HK-2 (cell line): Measurements from ENCODE around the gene RBMXL3.

Experiments used
- DNase-seq: peaks from one replicate; pipeline ENCODE4 v3.0.0-alpha.2; 2018; ENCODE audit not compliant: unreplicated experiment

Gene RBMXL3

GRCh38 chrX:115233497-115234455 lies 44.6 kb downstream of the RBMXL3 start, which contains the start of gene LRCH2:
LRCH2 (minus strand) TSS chrX:115234096; CDS start chrX:115234041, 55 bp downstream.
- DNase-seq = peak; percentile 45

- no peak for DNase-seq
Measured at GRCh38 chrX:115234461-115234860, 45.3 kb downstream of the RBMXL3 start.

GRCh38 chrX:115236560-115236959 lies 47.4 kb downstream of the RBMXL3 start:
- no peak for DNase-seq

- DNase-seq = no peak
Measured at GRCh38 chrX:115237056-115237455, 47.8 kb downstream of the RBMXL3 start.
